ENCODE results near the gene GTPBP4.

Gene GTPBP4

DNA sequence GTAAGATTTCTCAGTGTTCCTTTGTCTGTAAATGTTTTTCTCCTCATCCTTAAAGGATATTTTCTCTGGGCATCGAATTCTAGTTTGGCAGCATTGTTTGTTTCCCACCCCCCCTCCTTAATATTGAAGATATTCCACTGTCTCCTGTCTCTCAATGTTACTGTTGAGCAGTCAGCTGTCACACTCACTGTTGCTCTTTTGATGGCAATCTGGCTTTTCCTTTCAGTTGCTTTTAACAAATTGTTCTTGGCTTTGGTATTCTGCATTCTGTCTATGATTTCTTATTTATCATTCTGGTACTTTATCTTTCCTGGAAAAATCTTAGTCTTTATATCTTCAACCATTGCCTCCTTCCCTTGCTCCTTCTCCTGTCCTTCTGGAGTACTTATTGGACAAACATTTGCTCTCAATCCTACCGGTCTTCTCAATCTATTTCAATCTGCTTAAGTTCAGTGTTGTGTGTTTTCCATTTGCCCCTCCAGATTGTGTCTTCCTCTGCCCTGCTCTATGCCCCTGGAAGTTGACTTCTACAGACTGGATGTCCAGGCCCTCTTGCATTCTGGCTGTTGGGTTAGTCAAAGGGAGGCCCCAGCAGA, 9.3 kb upstream of the GTPBP4 start:
- no peak for ATAC-seq
- TF ChIP-seq SNAI2 (CRISPR knock-in tag; IDR thresholded peaks at IDR 0.05), result no peak
- no peak for TF ChIP-seq GLIS3 (CRISPR knock-in tag; IDR thresholded peaks at IDR 0.05)
- TF ChIP-seq ZC3H10 (CRISPR knock-in tag; IDR thresholded peaks at IDR 0.05), result no peak
- no peak for TF ChIP-seq ZFP30 (CRISPR knock-in tag; IDR thresholded peaks at IDR 0.05)
- TF ChIP-seq OSR1 (CRISPR knock-in tag; IDR thresholded peaks at IDR 0.05), result no peak
- no peak for TF ChIP-seq ISL1 (CRISPR knock-in tag; IDR thresholded peaks at IDR 0.05)
- TF ChIP-seq RARB (CRISPR knock-in tag; IDR thresholded peaks at IDR 0.05), result no peak
- no peak for TF ChIP-seq PPARA (CRISPR knock-in tag; IDR thresholded peaks at IDR 0.05; ENCODE audit: borderline replicate concordance)
- TF ChIP-seq, protein P1, sequence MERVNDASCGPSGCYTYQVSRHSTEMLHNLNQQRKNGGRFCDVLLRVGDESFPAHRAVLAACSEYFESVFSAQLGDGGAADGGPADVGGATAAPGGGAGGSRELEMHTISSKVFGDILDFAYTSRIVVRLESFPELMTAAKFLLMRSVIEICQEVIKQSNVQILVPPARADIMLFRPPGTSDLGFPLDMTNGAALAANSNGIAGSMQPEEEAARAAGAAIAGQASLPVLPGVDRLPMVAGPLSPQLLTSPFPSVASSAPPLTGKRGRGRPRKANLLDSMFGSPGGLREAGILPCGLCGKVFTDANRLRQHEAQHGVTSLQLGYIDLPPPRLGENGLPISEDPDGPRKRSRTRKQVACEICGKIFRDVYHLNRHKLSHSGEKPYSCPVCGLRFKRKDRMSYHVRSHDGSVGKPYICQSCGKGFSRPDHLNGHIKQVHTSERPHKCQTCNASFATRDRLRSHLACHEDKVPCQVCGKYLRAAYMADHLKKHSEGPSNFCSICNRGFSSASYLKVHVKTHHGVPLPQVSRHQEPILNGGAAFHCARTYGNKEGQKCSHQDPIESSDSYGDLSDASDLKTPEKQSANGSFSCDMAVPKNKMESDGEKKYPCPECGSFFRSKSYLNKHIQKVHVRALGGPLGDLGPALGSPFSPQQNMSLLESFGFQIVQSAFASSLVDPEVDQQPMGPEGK (CRISPR knock-in tag; IDR thresholded peaks at IDR 0.05; ENCODE audit: borderline replicate concordance), result no peak
- TF ChIP-seq, protein P2, sequence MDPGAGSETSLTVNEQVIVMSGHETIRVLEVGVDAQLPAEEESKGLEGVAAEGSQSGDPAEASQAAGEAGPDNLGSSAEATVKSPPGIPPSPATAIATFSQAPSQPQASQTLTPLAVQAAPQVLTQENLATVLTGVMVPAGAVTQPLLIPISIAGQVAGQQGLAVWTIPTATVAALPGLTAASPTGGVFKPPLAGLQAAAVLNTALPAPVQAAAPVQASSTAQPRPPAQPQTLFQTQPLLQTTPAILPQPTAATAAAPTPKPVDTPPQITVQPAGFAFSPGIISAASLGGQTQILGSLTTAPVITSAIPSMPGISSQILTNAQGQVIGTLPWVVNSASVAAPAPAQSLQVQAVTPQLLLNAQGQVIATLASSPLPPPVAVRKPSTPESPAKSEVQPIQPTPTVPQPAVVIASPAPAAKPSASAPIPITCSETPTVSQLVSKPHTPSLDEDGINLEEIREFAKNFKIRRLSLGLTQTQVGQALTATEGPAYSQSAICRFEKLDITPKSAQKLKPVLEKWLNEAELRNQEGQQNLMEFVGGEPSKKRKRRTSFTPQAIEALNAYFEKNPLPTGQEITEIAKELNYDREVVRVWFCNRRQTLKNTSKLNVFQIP (CRISPR knock-in tag; IDR thresholded peaks at IDR 0.05; ENCODE audit: borderline replicate concordance, low read depth), result no peak
- TF ChIP-seq ARNTL (CRISPR knock-in tag; IDR thresholded peaks at IDR 0.05; ENCODE audit: borderline replicate concordance, low read depth), result no peak
- TF ChIP-seq, protein P3, sequence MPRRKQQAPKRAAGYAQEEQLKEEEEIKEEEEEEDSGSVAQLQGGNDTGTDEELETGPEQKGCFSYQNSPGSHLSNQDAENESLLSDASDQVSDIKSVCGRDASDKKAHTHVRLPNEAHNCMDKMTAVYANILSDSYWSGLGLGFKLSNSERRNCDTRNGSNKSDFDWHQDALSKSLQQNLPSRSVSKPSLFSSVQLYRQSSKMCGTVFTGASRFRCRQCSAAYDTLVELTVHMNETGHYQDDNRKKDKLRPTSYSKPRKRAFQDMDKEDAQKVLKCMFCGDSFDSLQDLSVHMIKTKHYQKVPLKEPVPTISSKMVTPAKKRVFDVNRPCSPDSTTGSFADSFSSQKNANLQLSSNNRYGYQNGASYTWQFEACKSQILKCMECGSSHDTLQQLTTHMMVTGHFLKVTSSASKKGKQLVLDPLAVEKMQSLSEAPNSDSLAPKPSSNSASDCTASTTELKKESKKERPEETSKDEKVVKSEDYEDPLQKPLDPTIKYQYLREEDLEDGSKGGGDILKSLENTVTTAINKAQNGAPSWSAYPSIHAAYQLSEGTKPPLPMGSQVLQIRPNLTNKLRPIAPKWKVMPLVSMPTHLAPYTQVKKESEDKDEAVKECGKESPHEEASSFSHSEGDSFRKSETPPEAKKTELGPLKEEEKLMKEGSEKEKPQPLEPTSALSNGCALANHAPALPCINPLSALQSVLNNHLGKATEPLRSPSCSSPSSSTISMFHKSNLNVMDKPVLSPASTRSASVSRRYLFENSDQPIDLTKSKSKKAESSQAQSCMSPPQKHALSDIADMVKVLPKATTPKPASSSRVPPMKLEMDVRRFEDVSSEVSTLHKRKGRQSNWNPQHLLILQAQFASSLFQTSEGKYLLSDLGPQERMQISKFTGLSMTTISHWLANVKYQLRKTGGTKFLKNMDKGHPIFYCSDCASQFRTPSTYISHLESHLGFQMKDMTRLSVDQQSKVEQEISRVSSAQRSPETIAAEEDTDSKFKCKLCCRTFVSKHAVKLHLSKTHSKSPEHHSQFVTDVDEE (CRISPR knock-in tag; IDR thresholded peaks at IDR 0.05), result no peak
- TF ChIP-seq ZNF565 (CRISPR knock-in tag; conservative IDR thresholded peaks at IDR 0.05; ENCODE audit: low read depth), result no peak
- no peak for TF ChIP-seq TOX (CRISPR knock-in tag; IDR thresholded peaks at IDR 0.05; ENCODE audit: borderline replicate concordance)
- TF ChIP-seq, protein P4, sequence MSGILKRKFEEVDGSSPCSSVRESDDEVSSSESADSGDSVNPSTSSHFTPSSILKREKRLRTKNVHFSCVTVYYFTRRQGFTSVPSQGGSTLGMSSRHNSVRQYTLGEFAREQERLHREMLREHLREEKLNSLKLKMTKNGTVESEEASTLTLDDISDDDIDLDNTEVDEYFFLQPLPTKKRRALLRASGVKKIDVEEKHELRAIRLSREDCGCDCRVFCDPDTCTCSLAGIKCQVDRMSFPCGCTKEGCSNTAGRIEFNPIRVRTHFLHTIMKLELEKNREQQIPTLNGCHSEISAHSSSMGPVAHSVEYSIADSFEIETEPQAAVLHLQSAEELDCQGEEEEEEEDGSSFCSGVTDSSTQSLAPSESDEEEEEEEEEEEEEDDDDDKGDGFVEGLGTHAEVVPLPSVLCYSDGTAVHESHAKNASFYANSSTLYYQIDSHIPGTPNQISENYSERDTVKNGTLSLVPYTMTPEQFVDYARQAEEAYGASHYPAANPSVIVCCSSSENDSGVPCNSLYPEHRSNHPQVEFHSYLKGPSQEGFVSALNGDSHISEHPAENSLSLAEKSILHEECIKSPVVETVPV (CRISPR knock-in tag; IDR thresholded peaks at IDR 0.05), result no peak
- no peak for TF ChIP-seq ZNF8 (CRISPR knock-in tag; IDR thresholded peaks at IDR 0.05)
- no peak for TF ChIP-seq CSDC2 (CRISPR knock-in tag; IDR thresholded peaks at IDR 0.05)
- TF ChIP-seq, protein P5, sequence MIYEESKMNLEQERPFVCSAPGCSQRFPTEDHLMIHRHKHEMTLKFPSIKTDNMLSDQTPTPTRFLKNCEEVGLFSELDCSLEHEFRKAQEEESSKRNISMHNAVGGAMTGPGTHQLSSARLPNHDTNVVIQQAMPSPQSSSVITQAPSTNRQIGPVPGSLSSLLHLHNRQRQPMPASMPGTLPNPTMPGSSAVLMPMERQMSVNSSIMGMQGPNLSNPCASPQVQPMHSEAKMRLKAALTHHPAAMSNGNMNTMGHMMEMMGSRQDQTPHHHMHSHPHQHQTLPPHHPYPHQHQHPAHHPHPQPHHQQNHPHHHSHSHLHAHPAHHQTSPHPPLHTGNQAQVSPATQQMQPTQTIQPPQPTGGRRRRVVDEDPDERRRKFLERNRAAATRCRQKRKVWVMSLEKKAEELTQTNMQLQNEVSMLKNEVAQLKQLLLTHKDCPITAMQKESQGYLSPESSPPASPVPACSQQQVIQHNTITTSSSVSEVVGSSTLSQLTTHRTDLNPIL (CRISPR knock-in tag; IDR thresholded peaks at IDR 0.05; ENCODE audit: low read depth), result no peak
- no peak for TF ChIP-seq ESRRG (CRISPR knock-in tag; IDR thresholded peaks at IDR 0.05)
- no peak for TF ChIP-seq TCF4 (CRISPR knock-in tag; IDR thresholded peaks at IDR 0.05; ENCODE audit: borderline replicate concordance)

DNA sequence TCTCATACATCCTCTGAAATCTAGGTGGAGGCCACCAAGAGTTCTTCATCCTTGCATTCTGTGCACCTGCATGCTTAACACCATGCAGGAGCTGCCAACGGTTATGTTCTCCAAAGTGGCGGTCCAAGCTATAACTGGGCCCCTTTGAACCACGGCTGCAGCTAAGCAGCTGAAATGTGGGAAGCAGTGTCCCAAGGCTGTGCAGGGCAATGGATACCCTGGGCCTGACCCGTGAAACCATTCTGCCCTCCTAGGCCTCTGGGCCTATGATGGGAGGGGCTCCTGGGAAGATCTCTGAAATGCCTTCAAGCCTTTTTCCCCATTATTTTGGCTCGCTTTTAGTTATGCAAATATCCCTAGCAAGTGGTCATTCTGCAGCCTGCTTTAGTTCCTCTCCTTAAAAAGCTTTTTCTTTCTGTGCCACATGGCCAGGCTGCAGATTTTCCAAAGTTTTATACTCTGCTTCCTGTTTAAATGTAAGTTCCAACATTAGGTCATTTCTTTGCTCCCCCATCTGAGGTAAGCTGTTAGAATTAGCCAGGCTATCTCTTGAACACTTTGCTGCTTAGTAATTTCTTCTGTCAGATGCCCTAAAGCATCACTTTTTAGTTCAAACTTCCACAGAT, 7.7 kb upstream of the GTPBP4 start:
- ATAC-seq, result no peak
- TF ChIP-seq OSR1 (CRISPR knock-in tag; IDR thresholded peaks at IDR 0.05) (no peak), ARNTL (CRISPR knock-in tag; IDR thresholded peaks at IDR 0.05; ENCODE audit: borderline replicate concordance, low read depth) (no peak), ZNF565 (CRISPR knock-in tag; conservative IDR thresholded peaks at IDR 0.05; ENCODE audit: low read depth) (no peak), RARB (CRISPR knock-in tag; IDR thresholded peaks at IDR 0.05) (no peak), TCF4 (CRISPR knock-in tag; IDR thresholded peaks at IDR 0.05; ENCODE audit: borderline replicate concordance) (no peak), ZC3H10 (CRISPR knock-in tag; IDR thresholded peaks at IDR 0.05) (no peak), ZNF8 (CRISPR knock-in tag; IDR thresholded peaks at IDR 0.05) (no peak), ZNF70 (CRISPR knock-in tag; IDR thresholded peaks at IDR 0.05) (no peak), PPARA (CRISPR knock-in tag; IDR thresholded peaks at IDR 0.05; ENCODE audit: borderline replicate concordance) (no peak)
- TF ChIP-seq, protein P2 (CRISPR knock-in tag; IDR thresholded peaks at IDR 0.05; ENCODE audit: borderline replicate concordance, low read depth), result no peak
- TF ChIP-seq, protein P5 (CRISPR knock-in tag; IDR thresholded peaks at IDR 0.05; ENCODE audit: low read depth), result no peak
- TF ChIP-seq, protein P4 (CRISPR knock-in tag; IDR thresholded peaks at IDR 0.05), result no peak

All from SK-N-SH treated with all-trans-retinoic acid at 6 μM for 48 hours (cell line).